Stomach (tissue), 4 donors: Measurements from ENCODE around the gene SLC29A2.

Source experiments
- CTCF ChIP-seq, 7 experiments: fragments of 450-650 bp in 4 of 7; fragments of 200-600 bp in 3 of 7; sonication (generic) in 3 of 7; IDR thresholded peaks; one replicate each; pipeline ENCODE4 v1.5.1; 2016 to 2019; ENCODE audit warnings: antibody characterized with exemption in 7 of 7, control low read depth in 2 of 7, mild to moderate bottlenecking in 1 of 7
- EP300 ChIP-seq: sonication (generic); formaldehyde crosslinking; IDR thresholded peaks from one replicate; pipeline ENCODE4 v1.6.1; 2017; ENCODE audit warnings: antibody characterized with exemption
- POLR2AphosphoS5 ChIP-seq, 3 donors: sonication (generic); formaldehyde crosslinking; IDR thresholded peaks; one replicate each; pipeline ENCODE4 v1.6.1; 2016; ENCODE audit warnings: antibody characterized with exemption in 3 of 3

GRCh38 chr11:66328031-66328301, 43.6 kb downstream of the SLC29A2 start:
- TF ChIP-seq CTCF (IDR thresholded peaks at IDR 0.05) (no peak), EP300 (no peak), POLR2AphosphoS5 (IDR thresholded peaks at IDR 0.05) (no peak)
